Glutamatergic neuron (in vitro differentiated cells): ENCODE results near the gene CUEDC2. TPM values are rescaled to one million over a fixed set of nuclear protein-coding genes. Genes with fewer than 3 reads are reported as not detected.

Source experiments
- DNase-seq: peaks from one replicate; pipeline ENCODE4 v3.0.0; 2022
- H3K27ac Mint-ChIP-seq: one replicate; pipeline ENCODE4 v1.8.0; 2020; ENCODE audit warnings: mild to moderate bottlenecking, mixed read lengths, inconsistent platforms; ENCODE audit not compliant: unreplicated experiment
- H3K27me3 Mint-ChIP-seq: one replicate; pipeline ENCODE4 v1.8.0; 2020; ENCODE audit warnings: mild to moderate bottlenecking, moderate library complexity, mixed read lengths, inconsistent platforms; ENCODE audit not compliant: unreplicated experiment
- H3K36me3 Mint-ChIP-seq: one replicate; pipeline ENCODE4 v1.8.0; 2020; ENCODE audit warnings: mild to moderate bottlenecking, mixed read lengths, inconsistent platforms; ENCODE audit not compliant: unreplicated experiment
- H3K4me1 Mint-ChIP-seq: one replicate; pipeline ENCODE4 v1.8.0; 2020; ENCODE audit warnings: mild to moderate bottlenecking, low read depth, mixed read lengths, inconsistent platforms; ENCODE audit not compliant: unreplicated experiment
- H3K4me3 Mint-ChIP-seq: one replicate; pipeline ENCODE4 v1.8.0; 2020; ENCODE audit warnings: mild to moderate bottlenecking, mixed read lengths, inconsistent platforms; ENCODE audit not compliant: unreplicated experiment
- H3K9me3 Mint-ChIP-seq: one replicate; pipeline ENCODE4 v1.8.0; 2020; ENCODE audit warnings: mild to moderate bottlenecking, moderate library complexity, mixed read lengths, inconsistent platforms; ENCODE audit not compliant: unreplicated experiment
- total RNA-seq: library from RNA; stranded (reverse); fragmentation: NEBNext Ultra II Directional; extraction: Animal tissue kit (Norgen Biotek cat#: 25700); gene quantifications from one replicate; pipeline ENCODE4 v1.2.1, GENCODE V29; 2021; ENCODE audit not compliant: unreplicated experiment
- TF ChIP-seq, protein P1 (sequence below): fragments of 200-600 bp; sonication (generic); IDR thresholded peaks from one replicate; pipeline ENCODE4 v1.5.0; 2021; ENCODE audit not compliant: partially characterized antibody, unreplicated experiment

CUEDC2 gene
- total RNA-seq, 1 donor from 2014 or later, result 104 TPM

DNA sequence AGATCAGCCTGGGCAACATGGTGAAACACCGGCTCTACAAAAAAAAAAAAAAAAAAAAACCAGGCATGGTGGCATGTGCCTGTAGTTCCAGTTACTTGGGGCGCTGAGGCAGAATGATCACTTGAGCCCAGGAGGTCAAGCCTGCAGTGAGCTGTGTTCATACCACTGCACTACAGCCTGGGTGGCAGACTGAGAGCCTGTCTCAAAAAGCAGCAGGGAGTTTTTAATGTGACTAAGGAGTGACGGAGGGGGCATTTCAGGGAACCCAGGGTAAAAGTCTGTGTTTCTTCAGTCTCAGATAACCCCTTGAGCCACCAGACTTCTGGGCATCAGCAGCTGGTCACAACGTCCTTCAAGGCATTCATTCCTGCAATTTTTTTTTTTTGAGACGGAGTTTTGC lies 21.1 kb upstream of the CUEDC2 start:
- no peak for DNase-seq
- H3K4me1 Mint-ChIP-seq, result peaks cover 8% of the 10 kb centered on the region
- H3K27ac Mint-ChIP-seq, result no peak overlapping the region
- peaks cover 8% of the 10 kb centered on the region for H3K9me3 Mint-ChIP-seq
- H3K36me3 Mint-ChIP-seq, result no peaks in the 10 kb centered on the region
- peaks cover 3% of the 10 kb centered on the region for H3K27me3 Mint-ChIP-seq
- H3K4me3 Mint-ChIP-seq, result no peak overlapping the region
- TF ChIP-seq, protein P1, sequence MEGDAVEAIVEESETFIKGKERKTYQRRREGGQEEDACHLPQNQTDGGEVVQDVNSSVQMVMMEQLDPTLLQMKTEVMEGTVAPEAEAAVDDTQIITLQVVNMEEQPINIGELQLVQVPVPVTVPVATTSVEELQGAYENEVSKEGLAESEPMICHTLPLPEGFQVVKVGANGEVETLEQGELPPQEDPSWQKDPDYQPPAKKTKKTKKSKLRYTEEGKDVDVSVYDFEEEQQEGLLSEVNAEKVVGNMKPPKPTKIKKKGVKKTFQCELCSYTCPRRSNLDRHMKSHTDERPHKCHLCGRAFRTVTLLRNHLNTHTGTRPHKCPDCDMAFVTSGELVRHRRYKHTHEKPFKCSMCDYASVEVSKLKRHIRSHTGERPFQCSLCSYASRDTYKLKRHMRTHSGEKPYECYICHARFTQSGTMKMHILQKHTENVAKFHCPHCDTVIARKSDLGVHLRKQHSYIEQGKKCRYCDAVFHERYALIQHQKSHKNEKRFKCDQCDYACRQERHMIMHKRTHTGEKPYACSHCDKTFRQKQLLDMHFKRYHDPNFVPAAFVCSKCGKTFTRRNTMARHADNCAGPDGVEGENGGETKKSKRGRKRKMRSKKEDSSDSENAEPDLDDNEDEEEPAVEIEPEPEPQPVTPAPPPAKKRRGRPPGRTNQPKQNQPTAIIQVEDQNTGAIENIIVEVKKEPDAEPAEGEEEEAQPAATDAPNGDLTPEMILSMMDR, result no peak

DNA sequence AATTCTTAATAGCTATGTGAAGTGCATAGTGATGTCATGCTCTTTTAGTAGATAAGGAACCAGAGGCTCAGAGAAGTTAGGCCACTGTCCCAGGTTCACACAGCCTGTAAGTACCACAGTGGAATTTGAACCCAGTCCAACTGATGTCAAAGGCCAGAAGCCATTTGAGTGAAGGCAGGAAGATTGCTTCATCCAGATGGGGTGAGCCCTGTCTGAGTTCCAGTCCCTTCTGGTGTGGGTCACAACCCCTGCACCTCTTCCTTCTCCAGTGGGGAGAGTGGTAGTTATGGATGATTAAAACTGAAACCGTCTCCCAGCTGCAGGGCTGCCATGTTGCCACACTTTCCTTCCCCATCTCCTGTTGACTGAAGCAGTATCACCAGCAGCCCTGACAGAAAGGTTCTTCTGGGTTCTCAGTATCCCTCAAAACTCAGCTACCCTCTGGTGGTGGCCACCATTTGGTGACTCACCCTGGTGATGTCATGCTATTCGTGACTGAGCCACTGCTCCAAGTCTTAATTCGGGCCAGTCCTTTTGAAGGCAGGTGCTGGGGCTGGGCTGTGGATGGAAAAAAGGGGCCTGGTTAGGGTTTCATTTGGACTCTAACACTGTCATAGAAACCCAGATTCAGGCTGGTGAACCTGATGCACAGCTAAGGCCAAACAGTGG lies 20.4 kb upstream of the CUEDC2 start:
- TF ChIP-seq, protein P1, result no peak
- H3K9me3 Mint-ChIP-seq, result peaks cover 8% of the 10 kb centered on the region
- H3K36me3 Mint-ChIP-seq, result no peaks in the 10 kb centered on the region
- peak overlapping the region; percentile 34 for H3K27ac Mint-ChIP-seq
- H3K27me3 Mint-ChIP-seq, result peaks cover 3% of the 10 kb centered on the region
- H3K4me3 Mint-ChIP-seq, result no peak overlapping the region
- no peak for DNase-seq
- peaks cover 8% of the 10 kb centered on the region for H3K4me1 Mint-ChIP-seq

DNA sequence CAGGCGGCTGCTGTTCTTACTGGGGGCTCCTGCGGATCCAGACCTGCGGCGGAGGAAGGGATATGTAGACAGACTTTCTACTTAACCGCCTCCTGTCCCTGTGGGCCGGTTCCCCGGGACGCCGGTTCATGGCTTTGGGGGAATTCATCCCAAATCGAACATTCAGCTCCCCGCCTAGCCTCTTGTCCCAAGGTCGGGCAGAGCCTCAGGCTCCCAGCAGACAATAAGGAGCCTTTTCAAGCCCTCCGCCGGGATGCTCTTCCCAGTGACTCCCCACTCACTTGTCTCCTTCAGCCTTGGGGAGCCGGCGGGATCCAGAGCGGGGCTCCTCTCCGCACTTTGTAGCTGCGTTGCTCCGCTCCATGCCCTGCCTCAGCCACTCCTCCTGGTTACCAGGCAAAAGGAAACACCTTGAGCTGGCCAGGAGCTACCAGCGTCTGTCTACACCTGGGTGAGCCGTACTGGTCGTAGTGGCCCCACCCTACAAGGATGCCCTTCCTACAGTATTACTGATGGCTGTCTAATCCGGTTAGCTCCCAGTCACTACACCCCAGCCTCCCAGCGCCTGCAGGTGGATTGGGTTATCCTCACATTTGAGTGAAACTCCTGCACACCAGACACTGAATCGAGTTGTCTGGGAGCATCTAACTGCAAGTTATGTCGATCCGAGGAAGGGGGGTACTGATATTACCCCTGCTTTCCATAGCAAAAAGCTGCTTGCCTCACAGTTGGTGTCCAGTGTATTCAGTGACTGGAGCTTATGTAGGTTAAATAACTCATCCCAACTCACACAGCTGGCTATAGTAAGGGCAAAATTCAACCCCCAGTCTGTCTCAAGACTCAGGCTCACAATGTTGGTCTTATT lies 19.0 kb upstream of the CUEDC2 start, which contains the start of gene C10orf95:
Gene C10orf95 (minus strand): TSS at position 439 of the 865 bp plus-strand sequence. CDS start 450 bp downstream, outside the sequence.
- H3K27me3 Mint-ChIP-seq, result peaks cover 3% of the 10 kb centered on the region
- peak within 1 kb of the TSS; percentile 78 for H3K4me3 Mint-ChIP-seq
- H3K36me3 Mint-ChIP-seq, result no peaks in the 10 kb centered on the region
- H3K4me1 Mint-ChIP-seq, result peaks cover 8% of the 10 kb centered on the region
- DNase-seq, result peak; percentile 35
- no peak within 1 kb of the TSS for H3K27ac Mint-ChIP-seq
- TF ChIP-seq, protein P1, result no peak
- H3K9me3 Mint-ChIP-seq, result peaks cover 8% of the 10 kb centered on the region

DNA sequence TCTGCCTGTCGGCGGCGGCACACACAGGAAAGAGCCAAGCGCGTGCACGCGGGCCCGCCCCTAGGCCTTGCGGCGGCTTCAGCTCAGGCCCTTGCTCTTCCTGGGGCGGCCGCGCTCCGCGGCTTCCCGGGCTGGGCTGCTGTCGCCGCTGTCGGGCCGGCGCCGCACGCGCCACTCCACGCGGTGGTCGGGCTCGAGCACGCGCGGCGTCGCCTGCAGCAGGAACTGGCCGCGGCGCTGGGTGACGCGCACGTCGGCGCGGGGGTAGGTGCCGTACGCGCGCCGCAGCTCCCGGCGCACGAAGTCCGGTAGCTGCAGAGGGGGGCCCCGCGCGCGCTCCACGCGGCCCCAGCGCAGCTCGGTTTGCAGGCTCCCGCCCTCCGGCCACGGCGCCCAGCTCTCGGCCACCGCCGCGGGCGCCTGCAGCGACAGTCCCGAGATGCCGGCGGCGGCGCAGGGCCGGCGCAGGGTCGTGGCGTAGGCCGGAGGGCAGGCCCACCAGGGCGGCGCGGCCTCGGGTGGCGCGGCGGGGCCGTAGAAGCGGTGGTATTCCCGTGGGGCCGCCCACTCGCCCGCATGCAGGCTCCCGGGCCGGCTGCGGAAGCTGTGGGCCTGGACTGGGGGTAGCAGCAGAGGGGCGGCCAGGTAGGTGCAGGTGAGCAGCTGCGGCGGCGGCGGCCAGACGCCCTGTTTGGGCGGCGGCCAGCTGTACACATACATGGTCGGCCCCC lies 18.2 kb upstream of the CUEDC2 start:
- TF ChIP-seq, protein P1, result no peak
- DNase-seq, result peak; percentile 75
- Mint-ChIP-seq H3K36me3 (no peaks in the 10 kb centered on the region), H3K9me3 (peaks cover 8% of the 10 kb centered on the region), H3K27me3 (peaks cover 3% of the 10 kb centered on the region), H3K4me3 (peak overlapping the region; percentile 94), H3K27ac (peak overlapping the region; percentile 76), H3K4me1 (peaks cover 6% of the 10 kb centered on the region)
